Measurements from ENCODE around the gene TMOD1. TPM values are rescaled to one million over a fixed set of nuclear protein-coding genes. Genes with fewer than 3 reads are reported as not detected.

Gene TMOD1
- polyA plus RNA-seq, 1 of the 3 experiments (the other 2 are of a cell fraction): 0.54 TPM

GRCh38 chr9:97524424-97524823, 23.0 kb downstream of the TMOD1 start:
- Histone ChIP-seq H3K9me2 (no peaks in the 10 kb centered on the region), H3K4me3 (ENCODE audit: low read depth in 2 of 2, low read length in 1 of 2) (no peak overlapping the region), H3K9ac (no peak overlapping the region), H3K4me1 (ENCODE audit: control insufficient read depth in 1 of 2, insufficient read depth in 2 of 2, low read depth in 1 of 2, low read length in 1 of 2) (peaks cover 0 to 28% of the 10 kb centered on the region in 2 experiments; a peak in 1 of 4 replicates), H2AFZ (ENCODE audit: low read depth) (no peak overlapping the region), H4K20me1 (ENCODE audit: insufficient read depth) (no peaks in the 10 kb centered on the region), H3K4me2 (no peak overlapping the region), H3F3A (replicated peaks; ENCODE audit: insufficient read depth) (no peaks in the 10 kb centered on the region), H3K27me3 (ENCODE audit: insufficient read depth) (no peaks in the 10 kb centered on the region; the same call in 1 of the 2 replicates), H3K27ac (ENCODE audit: low read depth in 2 of 2, low read length in 1 of 2) (no peak overlapping the region), H3K9me3 (no peaks in the 10 kb centered on the region), H3K36me3 (replicated peaks in 1 of 2; ENCODE audit: control insufficient read depth in 1 of 2, insufficient read depth in 2 of 2, low read length in 1 of 2) (peaks cover 0 to 3% of the 10 kb centered on the region in 2 experiments), H3K79me2 (ENCODE audit: insufficient read depth) (no peaks in the 10 kb centered on the region)
- WGBS (ENCODE audit: low lambda C conversion rate): 50% methylated on average over 4 of the region's 4 CpGs
- DNase-seq: no peak
- ChIA-PET CTCF (interaction anchor here (1.3 to 2.4 kb wide), 2 partner anchors 21 to 74 kb away, joined by 3 to 6 read pairs; no protein-coding TSS in a partner anchor), POLR2A (no interaction called here)
- no peak for TF ChIP-seq SMC3 (IDR thresholded peaks at IDR 0.05; ENCODE audit: low read depth, low read length)
- no peak for TF ChIP-seq NFIC (IDR thresholded peaks at IDR 0.05; ENCODE audit: borderline replicate concordance)
- TF ChIP-seq FOXM1 (IDR thresholded peaks at IDR 0.05; ENCODE audit: low read depth): no peak
- TF ChIP-seq GABPA (IDR thresholded peaks at IDR 0.05; ENCODE audit: low read depth): no peak
- TF ChIP-seq USF2 (IDR thresholded peaks at IDR 0.05; ENCODE audit: borderline replicate concordance, low read depth, low read length): no peak
- no peak for TF ChIP-seq MEF2A (IDR thresholded peaks at IDR 0.05; ENCODE audit: borderline replicate concordance, low read depth)
- no peak for TF ChIP-seq YY1 (IDR thresholded peaks at IDR 0.05; ENCODE audit: low read depth)
- no peak for TF ChIP-seq GATA2 (CRISPR knock-in tag; IDR thresholded peaks at IDR 0.05)
- TF ChIP-seq CHD2 (IDR thresholded peaks at IDR 0.05; ENCODE audit: low read length, partially characterized antibody): no peak
- TF ChIP-seq MAX (IDR thresholded peaks at IDR 0.05; ENCODE audit: low read depth): no peak
- TF ChIP-seq RXRA (IDR thresholded peaks at IDR 0.05; ENCODE audit: borderline replicate concordance, low read depth): no peak
- no peak for TF ChIP-seq JUND (IDR thresholded peaks at IDR 0.05)

- no peak overlapping the region for H3K9ac ChIP-seq
- 41% methylated on average over 2 of the region's 2 CpGs for WGBS (ENCODE audit: low lambda C conversion rate)
- no peak overlapping the region; a peak in 1 of 4 replicates for H3K27ac ChIP-seq (ENCODE audit: low read depth in 2 of 2, low read length in 1 of 2)
- peaks cover 0 to 20% of the 10 kb centered on the region in 2 experiments; a peak in 1 of 4 replicates for H3K4me1 ChIP-seq (ENCODE audit: control insufficient read depth in 1 of 2, insufficient read depth in 2 of 2, low read depth in 1 of 2, low read length in 1 of 2)
- no peaks in the 10 kb centered on the region for H4K20me1 ChIP-seq (ENCODE audit: insufficient read depth)
- no peak overlapping the region for H2AFZ ChIP-seq (ENCODE audit: low read depth)
- CTCF ChIA-PET: interaction anchor here (1.1 to 2.4 kb wide), 4 partner anchors 20 to 73 kb away, joined by 3 to 6 read pairs (median 4); no protein-coding TSS in a partner anchor
- H3K9me2 ChIP-seq: no peaks in the 10 kb centered on the region
- POLR2A ChIA-PET: no interaction called here
- H3K36me3 ChIP-seq (replicated peaks in 1 of 2; ENCODE audit: control insufficient read depth in 1 of 2, insufficient read depth in 2 of 2, low read length in 1 of 2): peaks cover 0 to 6% of the 10 kb centered on the region in 2 experiments
- no peak overlapping the region for H3K4me2 ChIP-seq
- no peak for DNase-seq
- TF ChIP-seq GABPA (IDR thresholded peaks at IDR 0.05; ENCODE audit: low read depth) (no peak), GATA2 (CRISPR knock-in tag; IDR thresholded peaks at IDR 0.05) (no peak), CTCF (IDR thresholded peaks at IDR 0.05) (no peak), TEAD4 (IDR thresholded peaks at IDR 0.05; ENCODE audit: borderline replicate concordance, insufficient read depth) (no peak), MEF2A (IDR thresholded peaks at IDR 0.05; ENCODE audit: borderline replicate concordance, low read depth) (no peak), RFX5 (IDR thresholded peaks at IDR 0.05; ENCODE audit: low read length) (no peak), USF1 (IDR thresholded peaks at IDR 0.05; ENCODE audit: borderline replicate concordance, low read depth) (no peak), EZH2phosphoT487 (IDR thresholded peaks at IDR 0.05; ENCODE audit: borderline replicate concordance, low read depth) (no peak), SIN3A (IDR thresholded peaks at IDR 0.05; ENCODE audit: borderline replicate concordance, low read depth, low read length) (no peak), PBX3 (IDR thresholded peaks at IDR 0.05) (no peak)
- H3K4me3 ChIP-seq (ENCODE audit: low read depth in 2 of 2, low read length in 1 of 2): no peak overlapping the region
- no peaks in the 10 kb centered on the region; the same call in 1 of the 2 replicates for H3K27me3 ChIP-seq (ENCODE audit: insufficient read depth)
- H3K9me3 ChIP-seq: no peaks in the 10 kb centered on the region
- H3K79me2 ChIP-seq (ENCODE audit: insufficient read depth): no peaks in the 10 kb centered on the region
- no peaks in the 10 kb centered on the region for H3F3A ChIP-seq (replicated peaks; ENCODE audit: insufficient read depth)
Observed at GRCh38 chr9:97525451-97525850, 24.0 kb downstream of the TMOD1 start.
